Mesendoderm (in vitro differentiated cells): Measurements from ENCODE around the gene DIP2B.
"Not testable (repeated sequence)": the region's sequence is repeated elsewhere in the genome, so short reads cannot be mapped to it uniquely, and the experiment has no call there.

ENCODE experiments used
- DNase-seq: peaks from one replicate; pipeline ENCODE4 v3.0.0; 2013
- H2AK5ac ChIP-seq: 2 replicates; pipeline ENCODE4 v1.6.1; 2013; ENCODE audit warnings: low read length, inconsistent platforms
- H2BK120ac ChIP-seq: 2 replicates; pipeline ENCODE4 v1.6.1; 2013; ENCODE audit warnings: low read depth, mild to moderate bottlenecking, low read length, moderate library complexity, mixed read lengths
- H2BK15ac ChIP-seq: replicated peaks from 2 replicates; pipeline ENCODE4 v1.6.1; 2013; ENCODE audit warnings: low read depth, mild to moderate bottlenecking, moderate library complexity
- H2BK5ac ChIP-seq: 2 replicates; pipeline ENCODE4 v1.6.1; 2013; ENCODE audit warnings: low read length, inconsistent platforms
- H3K18ac ChIP-seq: 2 replicates; pipeline ENCODE4 v1.6.1; 2013; ENCODE audit warnings: mild to moderate bottlenecking, low read length, mixed read lengths
- H3K23ac ChIP-seq: one replicate; pipeline ENCODE4 v1.6.1; 2013; ENCODE audit warnings: low read length
- H3K27ac ChIP-seq: 2 replicates; pipeline ENCODE4 v1.5.1; 2013; ENCODE audit warnings: low read depth, mild to moderate bottlenecking, inconsistent platforms, low read length, moderate library complexity
- H3K27me3 ChIP-seq: 2 replicates; pipeline ENCODE4 v1.6.1; 2013; ENCODE audit warnings: low read length, control low read depth, mild to moderate bottlenecking, inconsistent platforms; ENCODE audit not compliant: insufficient read depth, poor library complexity
- H3K36me3 ChIP-seq: 2 replicates; pipeline ENCODE4 v1.6.1; 2013; ENCODE audit warnings: low read length, inconsistent platforms; ENCODE audit not compliant: control insufficient read depth, insufficient read depth
- H3K4ac ChIP-seq: one replicate; pipeline ENCODE4 v1.6.1; 2013; ENCODE audit warnings: low read depth, mild to moderate bottlenecking, low read length, moderate library complexity
- H3K4me1 ChIP-seq: 2 replicates; pipeline ENCODE4 v1.6.1; 2013; ENCODE audit warnings: low read depth, low read length, inconsistent platforms; ENCODE audit not compliant: control insufficient read depth
- H3K4me2 ChIP-seq: 2 replicates; pipeline ENCODE4 v1.6.1; 2013; ENCODE audit warnings: low read length
- H3K4me3 ChIP-seq: 2 replicates; pipeline ENCODE4 v1.5.1; 2013; ENCODE audit warnings: mild to moderate bottlenecking, low read length
- H3K56ac ChIP-seq: one replicate; pipeline ENCODE4 v1.6.1; 2013; ENCODE audit warnings: low read length
- H3K79me1 ChIP-seq: 2 replicates; pipeline ENCODE4 v1.6.1; 2013; ENCODE audit warnings: low read length, inconsistent platforms
- H3K79me2 ChIP-seq: 2 replicates; pipeline ENCODE4 v1.6.1; 2013; ENCODE audit warnings: mild to moderate bottlenecking, low read length; ENCODE audit not compliant: control insufficient read depth, insufficient read depth
- H3K9ac ChIP-seq: 2 replicates; pipeline ENCODE4 v1.6.1; 2013; ENCODE audit warnings: low read length, inconsistent platforms
- H4K5ac ChIP-seq: one replicate; pipeline ENCODE4 v1.6.1; 2013; ENCODE audit warnings: low read length
- H4K8ac ChIP-seq: one replicate; pipeline ENCODE4 v1.6.1; 2013; ENCODE audit warnings: low read depth, mild to moderate bottlenecking, control low read depth, low read length, moderate library complexity
- WGBS: extraction: QIAGEN DNeasy Blood & Tissue Kit; methylation state at CpG from one replicate; pipeline ENCODE4 v1.1.7; 2013; ENCODE audit warnings: low lambda C conversion rate, missing lambda C conversion rate; ENCODE audit not compliant: insufficient coverage; ENCODE audit errors: extremely low coverage; 5-methylcytosine and 5-hydroxymethylcytosine counted together

Gene DIP2B

DNA sequence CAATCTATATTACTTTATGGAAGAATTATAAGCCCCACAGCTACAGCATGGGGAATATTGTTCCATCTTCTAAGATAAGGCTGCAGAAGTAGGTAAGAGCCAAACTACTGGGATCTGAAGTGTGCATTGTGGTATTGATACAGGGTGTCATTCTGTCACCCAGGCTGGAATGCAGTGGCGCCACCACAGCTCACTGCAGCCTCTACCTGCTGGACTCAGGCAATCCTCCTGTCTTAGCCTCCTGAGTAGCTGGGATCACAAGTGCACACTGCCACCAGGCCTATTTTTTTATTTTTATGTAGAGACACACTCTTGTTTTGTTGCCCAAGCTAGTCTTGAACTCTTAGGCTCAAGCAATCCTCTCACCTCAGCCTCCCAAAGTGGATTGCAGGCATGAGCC is 21.3 kb upstream of the DIP2B start:
- Histone ChIP-seq H3K27ac (no peak overlapping the region), H3K4me3 (no peak overlapping the region), H3K4me2 (no peak overlapping the region), H3K4ac (no peak overlapping the region), H2BK15ac (no peak overlapping the region), H3K79me2 (no peaks in the 10 kb centered on the region), H2AK5ac (no peak overlapping the region), H3K36me3 (no peaks in the 10 kb centered on the region), H3K79me1 (no peaks in the 10 kb centered on the region), H3K23ac (no peak overlapping the region), H2BK5ac (no peak overlapping the region), H3K56ac (no peak overlapping the region), H3K18ac (no peak overlapping the region), H3K27me3 (no peaks in the 10 kb centered on the region), H4K5ac (no peak overlapping the region), H3K4me1 (no peaks in the 10 kb centered on the region), H3K9ac (no peak overlapping the region), H4K8ac (no peak overlapping the region), H2BK120ac (no peak overlapping the region)
- WGBS = no CpG with 5 or more reads among the region's 1 CpG
- no peak for DNase-seq

DNA sequence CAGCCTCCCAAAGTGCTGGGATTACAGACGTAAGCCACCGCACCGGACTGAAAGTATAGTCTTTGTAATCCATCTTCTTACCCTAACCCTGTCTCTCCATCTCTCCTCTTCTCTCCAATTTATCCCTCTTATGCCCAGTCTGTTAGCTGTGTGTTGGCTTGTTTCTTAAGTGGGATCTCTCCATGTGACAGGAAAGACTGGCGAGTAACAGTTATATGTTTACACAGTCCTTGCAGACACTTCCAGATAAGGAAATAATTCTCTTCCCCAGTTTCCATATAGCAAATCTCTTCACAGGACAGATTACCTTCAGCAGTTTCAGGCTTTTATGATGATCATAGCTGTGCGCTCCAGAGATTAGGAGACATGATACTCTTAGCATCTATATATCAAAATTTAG is 16.0 kb upstream of the DIP2B start:
- Histone ChIP-seq H3K79me1 (no peaks in the 10 kb centered on the region), H3K56ac (no peak overlapping the region), H3K79me2 (no peaks in the 10 kb centered on the region), H3K4me3 (no peak overlapping the region), H3K18ac (no peak overlapping the region), H3K23ac (no peak overlapping the region), H4K8ac (no peak overlapping the region), H3K27ac (no peak overlapping the region), H3K4me1 (no peaks in the 10 kb centered on the region), H3K4ac (no peak overlapping the region), H2BK5ac (no peak overlapping the region), H2AK5ac (no peak overlapping the region), H3K9ac (no peak overlapping the region), H3K36me3 (no peaks in the 10 kb centered on the region), H2BK15ac (no peak overlapping the region), H3K27me3 (no peaks in the 10 kb centered on the region), H2BK120ac (no peak overlapping the region), H3K4me2 (no peak overlapping the region), H4K5ac (no peak overlapping the region)
- DNase-seq = no peak
- WGBS = no CpG with 5 or more reads among the region's 5 CpGs

DNA sequence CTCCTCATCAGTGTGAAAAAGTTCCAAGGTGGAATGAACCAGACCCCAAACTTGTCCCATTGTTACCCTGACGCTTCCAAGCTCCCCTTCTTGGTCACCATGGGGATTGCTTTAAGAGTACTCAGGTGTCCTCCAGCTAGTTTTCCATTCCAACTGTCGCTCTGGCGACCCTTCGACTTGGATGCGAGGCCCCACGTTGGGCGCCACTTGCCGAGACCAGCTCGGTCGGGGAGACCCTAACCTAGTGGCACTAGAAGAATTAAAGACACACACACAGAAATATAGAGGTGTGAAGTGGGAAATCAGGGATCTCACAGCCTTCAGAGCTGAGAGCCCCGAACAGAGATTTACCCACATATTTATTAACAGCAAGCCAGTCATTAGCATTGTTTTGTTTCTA is 6.7 kb upstream of the DIP2B start:
- not testable (repeated sequence) for H3K9ac ChIP-seq, H3K4me3 ChIP-seq, H2BK120ac ChIP-seq, H3K79me1 ChIP-seq, H3K79me2 ChIP-seq, H3K4ac ChIP-seq, H2AK5ac ChIP-seq, H3K27me3 ChIP-seq, H3K23ac ChIP-seq, H3K4me1 ChIP-seq, H3K27ac ChIP-seq, H3K36me3 ChIP-seq, H4K8ac ChIP-seq, H4K5ac ChIP-seq, H3K18ac ChIP-seq, H2BK15ac ChIP-seq, H3K4me2 ChIP-seq, H2BK5ac ChIP-seq, H3K56ac ChIP-seq
- peak; percentile 48 for DNase-seq
- no CpG with 5 or more reads among the region's 11 CpGs for WGBS

DNA sequence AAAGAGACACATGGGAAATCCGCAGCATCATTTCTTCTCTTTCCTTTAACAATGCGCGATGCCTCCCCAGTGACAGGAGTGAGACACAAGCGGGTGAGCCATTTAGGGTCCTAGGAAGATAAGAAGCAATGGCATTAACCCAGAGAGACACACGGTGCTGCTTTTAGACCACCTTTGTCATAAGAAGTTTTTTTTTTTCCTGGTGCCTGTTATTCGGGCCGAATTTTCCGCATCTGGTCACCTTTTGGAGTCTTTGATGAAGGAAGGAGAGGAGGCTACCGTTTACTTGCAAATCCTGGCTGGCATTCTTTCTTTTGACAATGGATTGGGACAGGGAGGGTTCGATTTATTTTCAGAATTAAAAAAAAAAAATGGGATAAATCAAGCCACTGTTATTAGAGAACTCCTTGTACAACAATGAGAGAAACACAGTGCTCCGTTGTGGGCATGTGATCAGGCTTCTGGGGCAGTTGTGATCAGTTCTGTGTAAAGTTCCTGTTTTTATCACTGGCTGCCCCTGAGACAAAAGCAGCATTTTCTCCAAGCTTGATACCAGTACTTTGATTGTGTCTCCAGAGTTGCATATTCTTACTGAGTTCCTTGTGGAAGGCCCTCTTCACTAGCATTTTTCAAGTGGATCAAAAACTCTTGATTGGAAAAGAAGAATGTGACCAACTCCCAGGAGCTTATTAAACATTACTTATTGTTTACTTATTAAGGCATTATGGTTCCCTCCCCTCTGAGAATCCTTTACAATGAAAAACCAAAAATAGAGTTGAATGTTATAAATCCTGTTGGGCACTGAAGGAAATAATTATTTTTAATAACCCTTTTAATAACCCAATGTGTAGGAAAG is 1.1 kb downstream of the DIP2B start:
- Histone ChIP-seq H3K9ac (peak overlapping the region; percentile 93), H3K27ac (no peak overlapping the region), H4K5ac (no peak overlapping the region), H3K4me3 (peak overlapping the region; percentile 91), H3K4me1 (no peaks in the 10 kb centered on the region), H3K79me1 (peaks cover 2% of the 10 kb centered on the region), H3K4ac (no peak overlapping the region), H3K18ac (peak overlapping the region; percentile 14), H2BK15ac (no peak overlapping the region), H2BK120ac (no peak overlapping the region), H3K79me2 (peaks cover 39% of the 10 kb centered on the region), H3K56ac (peak overlapping the region; percentile 98), H2BK5ac (no peak overlapping the region), H4K8ac (no peak overlapping the region), H3K4me2 (peak overlapping the region; percentile 92), H2AK5ac (no peak overlapping the region), H3K23ac (no peak overlapping the region), H3K36me3 (no peaks in the 10 kb centered on the region), H3K27me3 (no peaks in the 10 kb centered on the region)
- no CpG with 5 or more reads among the region's 11 CpGs for WGBS
- peak; percentile 57 for DNase-seq

DNA sequence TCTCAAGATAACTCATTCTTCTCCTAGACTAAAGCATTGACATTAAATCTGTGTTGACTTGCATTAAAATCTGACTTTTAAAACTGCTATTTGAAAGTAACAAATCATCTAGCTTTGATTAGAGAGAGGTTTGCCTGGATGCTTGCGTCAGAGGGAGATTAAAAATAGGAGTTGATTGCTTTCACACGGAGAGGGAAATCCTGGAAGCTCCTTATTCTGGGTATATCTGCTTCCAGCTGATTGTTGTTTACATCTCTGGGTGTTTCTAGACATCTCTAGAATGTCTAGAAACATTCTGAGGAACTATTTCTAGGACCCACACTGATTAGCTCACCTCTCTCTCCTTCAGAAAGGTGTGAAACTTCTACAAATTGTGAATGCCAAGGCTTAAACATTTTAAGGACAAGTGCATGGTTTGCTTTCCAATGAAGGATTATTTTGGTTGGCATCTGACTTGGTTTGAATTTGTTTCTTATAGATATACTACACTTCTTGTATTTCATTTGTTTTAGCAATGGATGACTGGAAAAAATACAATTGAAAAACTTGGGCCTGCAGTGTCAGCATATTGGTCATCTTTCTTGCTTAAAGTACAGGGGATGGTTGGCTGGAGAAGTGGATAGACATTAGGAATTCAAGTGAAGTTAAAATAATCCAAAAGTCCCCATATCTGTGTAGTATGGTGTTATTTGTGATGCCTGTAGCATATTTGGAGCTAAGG is 2.1 kb downstream of the DIP2B start:
- no peak overlapping the region for H3K4me3 ChIP-seq
- H2BK120ac ChIP-seq = no peak overlapping the region
- H3K18ac ChIP-seq = no peak overlapping the region
- H3K79me1 ChIP-seq = peaks cover 2% of the 10 kb centered on the region
- no peak overlapping the region for H4K5ac ChIP-seq
- no peak overlapping the region for H2BK5ac ChIP-seq
- H3K4ac ChIP-seq = no peak overlapping the region
- no peak overlapping the region for H3K27ac ChIP-seq
- no peak overlapping the region for H3K23ac ChIP-seq
- DNase-seq = no peak
- H2BK15ac ChIP-seq = no peak overlapping the region
- H3K36me3 ChIP-seq = no peaks in the 10 kb centered on the region
- no peaks in the 10 kb centered on the region for H3K27me3 ChIP-seq
- H3K9ac ChIP-seq = no peak overlapping the region
- H3K56ac ChIP-seq = no peak overlapping the region
- no peaks in the 10 kb centered on the region for H3K4me1 ChIP-seq
- H4K8ac ChIP-seq = no peak overlapping the region
- peaks cover 41% of the 10 kb centered on the region for H3K79me2 ChIP-seq
- no CpG with 5 or more reads among the region's 2 CpGs for WGBS
- H3K4me2 ChIP-seq = no peak overlapping the region
- H2AK5ac ChIP-seq = no peak overlapping the region
